ENCODE data around the gene CCDC12.

- TF ChIP-seq POLR2A (IDR thresholded peaks at IDR 0.05) (no peak), CTCF (IDR thresholded peaks at IDR 0.05) (no peak), EP300 (IDR thresholded peaks at IDR 0.05) (no peak)
Observed at GRCh38 chr3:46965151-46965550, 11.4 kb downstream of the CCDC12 start.
